Measurements from ENCODE around the gene LSM12.

- no peak for TF ChIP-seq POLR2A (IDR thresholded peaks at IDR 0.05; ENCODE audit: low read depth)
- no peak for TF ChIP-seq CTCF (IDR thresholded peaks at IDR 0.05)
- TF ChIP-seq POLR2AphosphoS5 (IDR thresholded peaks at IDR 0.05) = no peak
- TF ChIP-seq EP300 (IDR thresholded peaks at IDR 0.05) = no peak
Observed at GRCh38 chr17:44074231-44074910, 7.9 kb upstream of the LSM12 start.
